Neural cell (in vitro differentiated cells): ENCODE measurements around the gene SEC14L3. TPM values are rescaled to one million over a fixed set of nuclear protein-coding genes. Genes with fewer than 3 reads are reported as not detected.
A peak's percentile ranks its signal among the peaks of the same experiment; 100 is the strongest.

Experiments
- H2AFZ ChIP-seq: fragments of 200-600, 300-800 bp; sonication (generic), shearing (Covaris generic); 2 replicates; pipeline ENCODE4 v1.6.0; 2014; ENCODE audit warnings: low read depth, mild to moderate bottlenecking, antibody characterized with exemption, low read length, moderate library complexity
- H3F3A ChIP-seq: fragments of 200-600 bp; shearing (Covaris generic); 2 replicates; pipeline ENCODE4 v1.6.1; 2016; ENCODE audit warnings: mild to moderate bottlenecking, moderate library complexity, mixed read lengths, antibody characterized with exemption, low read length; ENCODE audit not compliant: insufficient read depth, poor library complexity, severe bottlenecking
- H3K27ac ChIP-seq: fragments of 200-600, 300-800 bp; sonication (generic), shearing (Covaris generic); 2 replicates; pipeline ENCODE4 v1.5.1; 2014; ENCODE audit warnings: mild to moderate bottlenecking, low read length, moderate library complexity
- H3K27me3 ChIP-seq: fragments of 300-800, 200-600 bp; sonication (generic), shearing (Covaris generic); 2 replicates; pipeline ENCODE4 v1.6.0; 2014; ENCODE audit warnings: mild to moderate bottlenecking, low read depth, low read length, moderate library complexity; ENCODE audit not compliant: insufficient read depth
- H3K36me3 ChIP-seq: fragments of 300-800, 200-600 bp; sonication (generic), shearing (Covaris generic); 2 replicates; pipeline ENCODE4 v1.5.1; 2014; ENCODE audit warnings: mild to moderate bottlenecking, antibody characterized with exemption, low read length, moderate library complexity; ENCODE audit not compliant: insufficient read depth
- H3K4me2 ChIP-seq: fragments of 300-800, 200-600 bp; sonication (generic), shearing (Covaris generic); 2 replicates; pipeline ENCODE4 v1.6.0; 2014; ENCODE audit warnings: mild to moderate bottlenecking, low read length
- H3K4me3 ChIP-seq: fragments of 300-800, 200-600 bp; sonication (generic), shearing (Covaris generic); 2 replicates; pipeline ENCODE4 v1.5.1; 2014; ENCODE audit warnings: mild to moderate bottlenecking, low read length, moderate library complexity
- H3K79me2 ChIP-seq: fragments of 200-600 bp; shearing (Covaris generic); replicated peaks from 2 replicates; pipeline ENCODE4 v1.6.0; 2014; ENCODE audit warnings: mild to moderate bottlenecking, low read length, moderate library complexity; ENCODE audit not compliant: insufficient read depth
- H3K9ac ChIP-seq: fragments of 300-800, 200-600 bp; sonication (generic), shearing (Covaris generic); 2 replicates; pipeline ENCODE4 v1.6.1; 2016; ENCODE audit warnings: mild to moderate bottlenecking, low read length, mixed read lengths
- H3K9me2 ChIP-seq: fragments of 200-600 bp; shearing (Covaris generic); 2 replicates; pipeline ENCODE4 v1.6.1; 2016; ENCODE audit warnings: mild to moderate bottlenecking, low read length, mixed read lengths; ENCODE audit not compliant: insufficient read depth
- H3K9me3 ChIP-seq: fragments of 200-600, 300-800 bp; sonication (generic), shearing (Covaris generic); 2 replicates; pipeline ENCODE4 v1.6.1; 2016; ENCODE audit warnings: mild to moderate bottlenecking, mixed run types, low read length, moderate library complexity, mixed read lengths
- H4K20me1 ChIP-seq: fragments of 200-600 bp; shearing (Covaris generic); 2 replicates; pipeline ENCODE4 v1.6.1; 2016; ENCODE audit warnings: mild to moderate bottlenecking, mixed run types; ENCODE audit not compliant: insufficient read depth
- CTCF ChIP-seq: fragments of 450-650 bp; IDR thresholded peaks from 2 replicates; pipeline ENCODE4 v1.5.1; 2014; ENCODE audit warnings: antibody characterized with exemption, mild to moderate bottlenecking, moderate library complexity; ENCODE audit not compliant: poor library complexity, severe bottlenecking
- EP300 ChIP-seq: fragments of 450-650 bp; conservative IDR thresholded peaks from 2 replicates; pipeline ENCODE4 v1.6.1; 2014; ENCODE audit warnings: antibody characterized with exemption, mild to moderate bottlenecking, moderate library complexity; ENCODE audit not compliant: poor library complexity, severe bottlenecking
- EZH2 ChIP-seq: fragments of 200-600, 300-800 bp; shearing (Covaris generic), sonication (generic); IDR thresholded peaks from 2 replicates; pipeline ENCODE4 v1.6.1; 2014; ENCODE audit warnings: antibody characterized with exemption, low read length, borderline replicate concordance, mild to moderate bottlenecking; ENCODE audit not compliant: insufficient read depth, poor library complexity, severe bottlenecking
- MXI1 ChIP-seq: fragments of 450-650 bp; conservative IDR thresholded peaks from 2 replicates; pipeline ENCODE4 v1.6.1; 2014; ENCODE audit warnings: antibody characterized with exemption, mild to moderate bottlenecking; ENCODE audit not compliant: poor library complexity, severe bottlenecking
- POLR2AphosphoS5 ChIP-seq: IDR thresholded peaks from 2 replicates; pipeline ENCODE4 v1.6.1; 2012
- RAD21 ChIP-seq: fragments of 450-650 bp; conservative IDR thresholded peaks from 2 replicates; pipeline ENCODE4 v1.6.1; 2014; ENCODE audit warnings: antibody characterized with exemption, mild to moderate bottlenecking, moderate library complexity
- REST ChIP-seq: IDR thresholded peaks from 2 replicates; pipeline ENCODE4 v1.6.1; 2012; ENCODE audit warnings: borderline replicate concordance
- SMC3 ChIP-seq: fragments of 450-650 bp; conservative IDR thresholded peaks from 2 replicates; pipeline ENCODE4 v1.6.1; 2014; ENCODE audit warnings: antibody characterized with exemption, mild to moderate bottlenecking, moderate library complexity; ENCODE audit not compliant: poor library complexity
- TAF1 ChIP-seq: IDR thresholded peaks from 2 replicates; pipeline ENCODE4 v1.6.1; 2012; ENCODE audit warnings: low read depth
- polyA plus RNA-seq: library from polyadenylated mRNA; depleted of rRNA; stranded (reverse); fragments of >200 nt; gene quantifications from 2 replicates; pipeline ENCODE4 v1.2.3, GENCODE V29; 2014

SEC14L3 gene
- polyA plus RNA-seq, 1 donor from 2014 or later = not detected

GRCh38 chr22:30426388-30427353, 45.1 kb downstream of the SEC14L3 start:
- TF ChIP-seq EP300 = no peak
- peak; percentile 49 for TF ChIP-seq CTCF
- no peak for TF ChIP-seq TAF1
- Histone ChIP-seq H3K9ac (no peak overlapping the region), H3K79me2 (no peaks in the 10 kb centered on the region), H3K9me2 (no peaks in the 10 kb centered on the region), H3K9me3 (no peaks in the 10 kb centered on the region), H3K4me2 (no peak overlapping the region), H4K20me1 (no peaks in the 10 kb centered on the region), H2AFZ (no peak overlapping the region), H3K27ac (no peak overlapping the region), H3K4me3 (peak overlapping the region; percentile 93), H3K27me3 (no peaks in the 10 kb centered on the region), H3K36me3 (no peaks in the 10 kb centered on the region), H3F3A (no peaks in the 10 kb centered on the region)

GRCh38 chr22:30425616-30426387, 46.0 kb downstream of the SEC14L3 start, which contains the start of gene MTFP1:
Gene MTFP1 (plus strand): TSS chr22:30425768. CDS start chr22:30425880, 112 bp downstream.
- Histone ChIP-seq H3K4me2 (peak within 1 kb of the TSS; percentile 57), H3K9me3 (no peaks in the 10 kb centered on the region), H3K9ac (peak within 1 kb of the TSS; percentile 62), H3K9me2 (no peaks in the 10 kb centered on the region), H3K4me3 (peak within 1 kb of the TSS; percentile 93), H3K79me2 (no peaks in the 10 kb centered on the region), H3K27me3 (no peaks in the 10 kb centered on the region), H3K27ac (no peak within 1 kb of the TSS), H4K20me1 (no peaks in the 10 kb centered on the region), H2AFZ (peak within 1 kb of the TSS; percentile 66), H3K36me3 (no peaks in the 10 kb centered on the region), H3F3A (no peaks in the 10 kb centered on the region)
- TF ChIP-seq REST (peak; percentile 10), TAF1 (no peak), EP300 (no peak), POLR2AphosphoS5 (no peak), MXI1 (peak; percentile 94), RAD21 (peak; percentile 41), CTCF (peak; percentile 13), SMC3 (peak; percentile 38), EZH2 (no peak)
